IPS DF 4.7 (cell line): Measurements from ENCODE around the gene PAM16.

Experiments
- DNase-seq: peaks from one replicate; pipeline ENCODE4 v3.0.0-alpha.2; 2013; ENCODE audit warnings: low spot score; ENCODE audit errors: extremely low read depth

The PAM16 gene

DNA sequence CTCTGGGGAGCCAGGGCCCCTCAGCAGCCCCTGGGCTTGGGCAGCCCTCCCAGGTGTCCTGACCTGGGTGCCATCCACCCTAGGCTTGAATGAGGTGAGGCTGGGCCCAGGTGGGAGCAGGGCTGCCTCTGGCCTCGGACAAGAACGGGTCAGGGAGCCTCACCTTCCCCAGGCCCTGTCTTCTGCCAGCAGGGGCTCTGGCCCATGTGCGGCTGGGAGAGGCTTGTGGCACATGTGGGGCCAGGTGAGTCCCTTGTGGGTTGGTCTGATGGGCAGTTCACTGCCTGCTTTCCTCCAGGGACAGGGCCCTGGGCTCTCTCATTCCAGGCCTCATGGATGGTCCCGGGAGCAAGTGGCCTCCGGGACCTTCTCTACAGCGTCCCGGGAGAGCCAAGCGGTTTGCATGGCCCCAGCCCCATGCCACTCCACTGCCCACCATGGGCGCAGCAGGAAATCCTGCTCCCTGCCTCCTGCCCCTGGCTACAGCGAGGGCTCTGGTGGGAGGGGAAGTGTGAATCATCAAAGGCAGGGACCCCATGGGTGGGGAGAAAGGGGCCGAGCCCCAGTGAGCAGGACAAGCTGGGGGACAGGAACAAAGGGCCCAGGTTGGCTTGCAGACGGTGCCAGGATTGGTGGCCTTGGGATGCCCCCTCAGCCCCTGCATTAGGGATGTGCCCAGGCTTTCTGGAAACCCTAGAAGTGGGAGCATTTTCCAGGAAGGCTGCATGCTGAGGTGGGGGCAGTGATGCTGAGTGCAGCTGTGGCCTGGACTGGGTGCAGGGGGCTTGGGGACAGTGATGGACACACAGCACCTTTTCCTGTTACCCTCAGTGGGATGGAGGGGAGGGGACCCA lies 32.7 kb upstream of the PAM16 start:
- DNase-seq, result no peak

DNA sequence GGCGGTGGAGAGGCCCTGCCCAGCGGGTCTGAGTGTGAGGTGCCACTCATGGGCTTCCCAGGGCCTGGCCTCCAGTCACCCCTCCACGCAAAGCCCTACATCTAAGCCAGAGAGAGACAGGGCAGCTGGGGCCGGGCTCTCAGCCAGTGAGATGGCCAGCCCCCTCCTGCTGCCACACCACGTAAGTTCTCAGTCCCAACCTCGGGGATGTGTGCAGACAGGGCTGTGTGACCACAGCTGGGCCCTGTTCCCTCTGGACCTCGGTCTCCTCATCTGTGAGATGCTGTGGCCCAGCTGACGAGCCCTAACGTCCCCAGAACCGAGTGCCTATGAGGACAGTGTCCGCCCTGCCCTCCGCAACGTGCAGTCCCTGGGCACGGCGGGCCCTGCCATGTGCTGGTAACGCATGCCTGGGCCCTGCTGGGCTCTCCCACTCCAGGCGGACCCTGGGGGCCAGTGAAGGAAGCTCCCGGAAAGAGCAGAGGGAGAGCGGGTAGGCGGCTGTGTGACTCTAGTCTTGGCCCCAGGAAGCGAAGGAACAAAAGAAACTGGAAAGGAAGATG lies 31.8 kb upstream of the PAM16 start:
- DNase-seq, result no peak

DNA sequence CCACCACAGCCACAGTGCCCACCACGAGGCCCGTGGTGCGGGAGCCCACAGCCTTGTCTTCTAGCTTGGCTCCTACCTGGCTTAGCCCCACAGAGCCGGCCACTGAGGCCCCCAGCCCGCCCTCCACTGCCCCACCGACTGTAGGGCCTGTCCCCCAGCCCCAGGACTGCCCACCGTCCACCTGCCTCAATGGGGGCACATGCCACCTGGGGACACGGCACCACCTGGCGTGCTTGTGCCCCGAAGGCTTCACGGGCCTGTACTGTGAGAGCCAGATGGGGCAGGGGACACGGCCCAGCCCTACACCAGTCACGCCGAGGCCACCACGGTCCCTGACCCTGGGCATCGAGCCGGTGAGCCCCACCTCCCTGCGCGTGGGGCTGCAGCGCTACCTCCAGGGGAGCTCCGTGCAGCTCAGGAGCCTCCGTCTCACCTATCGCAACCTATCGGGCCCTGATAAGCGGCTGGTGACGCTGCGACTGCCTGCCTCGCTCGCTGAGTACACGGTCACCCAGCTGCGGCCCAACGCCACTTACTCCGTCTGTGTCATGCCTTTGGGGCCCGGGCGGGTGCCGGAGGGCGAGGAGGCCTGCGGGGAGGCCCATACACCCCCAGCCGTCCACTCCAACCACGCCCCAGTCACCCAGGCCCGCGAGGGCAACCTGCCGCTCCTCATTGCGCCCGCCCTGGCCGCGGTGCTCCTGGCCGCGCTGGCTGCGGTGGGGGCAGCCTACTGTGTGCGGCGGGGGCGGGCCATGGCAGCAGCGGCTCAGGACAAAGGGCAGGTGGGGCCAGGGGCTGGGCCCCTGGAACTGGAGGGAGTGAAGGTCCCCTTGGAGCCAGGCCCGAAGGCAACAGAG lies 31.0 kb upstream of the PAM16 start:
- no peak for DNase-seq

DNA sequence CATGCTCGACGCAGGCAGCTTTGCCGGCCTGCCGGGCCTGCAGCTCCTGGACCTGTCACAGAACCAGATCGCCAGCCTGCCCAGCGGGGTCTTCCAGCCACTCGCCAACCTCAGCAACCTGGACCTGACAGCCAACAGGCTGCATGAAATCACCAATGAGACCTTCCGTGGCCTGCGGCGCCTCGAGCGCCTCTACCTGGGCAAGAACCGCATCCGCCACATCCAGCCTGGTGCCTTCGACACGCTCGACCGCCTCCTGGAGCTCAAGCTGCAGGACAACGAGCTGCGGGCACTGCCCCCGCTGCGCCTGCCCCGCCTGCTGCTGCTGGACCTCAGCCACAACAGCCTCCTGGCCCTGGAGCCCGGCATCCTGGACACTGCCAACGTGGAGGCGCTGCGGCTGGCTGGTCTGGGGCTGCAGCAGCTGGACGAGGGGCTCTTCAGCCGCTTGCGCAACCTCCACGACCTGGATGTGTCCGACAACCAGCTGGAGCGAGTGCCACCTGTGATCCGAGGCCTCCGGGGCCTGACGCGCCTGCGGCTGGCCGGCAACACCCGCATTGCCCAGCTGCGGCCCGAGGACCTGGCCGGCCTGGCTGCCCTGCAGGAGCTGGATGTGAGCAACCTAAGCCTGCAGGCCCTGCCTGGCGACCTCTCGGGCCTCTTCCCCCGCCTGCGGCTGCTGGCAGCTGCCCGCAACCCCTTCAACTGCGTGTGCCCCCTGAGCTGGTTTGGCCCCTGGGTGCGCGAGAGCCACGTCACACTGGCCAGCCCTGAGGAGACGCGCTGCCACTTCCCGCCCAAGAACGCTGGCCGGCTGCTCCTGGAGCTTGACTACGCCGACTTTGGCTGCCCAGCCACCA lies 30.2 kb upstream of the PAM16 start:
- DNase-seq, result no peak

DNA sequence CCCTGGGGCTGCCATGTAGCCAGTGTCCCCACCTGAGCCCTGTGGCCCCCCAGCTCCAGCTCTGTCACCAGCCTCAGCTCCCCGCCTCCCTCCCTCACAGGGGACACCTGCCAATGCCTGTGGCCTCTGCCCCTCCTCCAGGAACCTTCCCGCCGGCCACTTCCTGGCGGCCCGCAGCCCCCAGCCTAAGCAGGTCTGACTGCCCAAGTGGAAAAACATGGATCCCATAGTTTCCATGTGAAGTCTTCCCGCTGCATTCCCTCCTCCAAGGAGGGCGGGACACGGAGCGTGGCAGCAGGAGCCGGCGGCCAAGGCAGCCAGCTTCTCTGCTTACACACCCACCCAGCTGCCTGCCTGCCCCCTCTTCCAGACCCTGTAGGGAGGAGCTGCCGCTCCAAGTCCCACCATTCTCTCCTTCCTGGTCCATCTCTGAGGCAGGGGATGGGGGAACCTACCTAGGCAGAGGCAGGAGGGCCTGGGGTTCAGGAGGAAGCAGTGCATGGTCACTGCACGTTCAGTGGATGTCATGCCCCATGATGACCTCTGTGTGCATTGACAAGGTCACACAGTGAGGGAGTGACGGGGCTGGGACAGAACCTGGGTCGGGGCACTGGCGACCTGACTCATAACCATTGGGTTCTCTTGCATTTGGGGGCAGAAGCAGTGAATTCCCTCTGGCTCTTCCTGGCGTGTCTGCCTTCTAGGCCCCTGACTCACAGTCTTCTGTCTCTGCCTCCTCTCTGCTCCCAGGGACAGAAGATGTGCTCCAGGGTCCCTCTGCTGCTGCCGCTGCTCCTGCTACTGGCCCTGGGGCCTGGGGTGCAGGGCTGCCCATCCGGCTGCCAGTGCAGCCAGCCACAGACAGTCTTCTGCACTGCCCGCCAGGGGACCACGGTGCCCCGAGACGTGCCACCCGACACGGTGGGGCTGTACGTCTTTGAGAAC lies 29.3 kb upstream of the PAM16 start:
- no peak for DNase-seq

DNA sequence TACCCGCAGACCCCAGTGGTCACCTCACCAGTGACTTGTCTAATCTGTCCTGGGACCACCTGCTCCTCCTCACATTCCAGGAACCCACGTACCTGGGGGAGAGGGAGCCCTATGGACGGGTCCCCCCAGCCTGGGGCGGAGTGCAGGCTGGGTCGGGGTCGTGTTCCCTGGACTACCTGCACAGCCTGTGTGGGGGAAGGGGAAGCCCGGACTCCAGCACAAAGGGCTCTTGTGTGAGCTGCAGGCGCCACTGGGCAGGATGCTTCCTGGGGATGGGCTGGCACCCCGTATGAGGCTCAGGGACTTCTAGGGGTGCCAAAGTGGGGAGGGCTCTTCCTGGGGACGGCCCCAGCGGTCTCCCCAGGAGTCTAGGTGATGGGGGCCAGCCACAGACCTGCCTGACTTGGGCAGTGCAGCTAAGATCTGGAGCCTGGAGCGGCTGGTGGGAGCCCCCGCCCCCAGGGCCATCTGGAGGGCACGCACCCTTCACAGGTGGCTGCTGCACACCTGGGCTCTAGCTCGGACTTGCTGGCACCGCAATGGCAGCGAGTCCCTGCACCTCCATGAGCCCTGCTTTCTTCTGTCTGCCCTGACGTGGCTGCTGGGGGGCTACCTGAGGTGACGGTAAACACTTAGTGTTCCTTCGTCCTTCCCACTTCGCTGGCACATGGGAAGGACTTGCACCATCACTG lies 28.0 kb upstream of the PAM16 start:
- DNase-seq, result no peak

DNA sequence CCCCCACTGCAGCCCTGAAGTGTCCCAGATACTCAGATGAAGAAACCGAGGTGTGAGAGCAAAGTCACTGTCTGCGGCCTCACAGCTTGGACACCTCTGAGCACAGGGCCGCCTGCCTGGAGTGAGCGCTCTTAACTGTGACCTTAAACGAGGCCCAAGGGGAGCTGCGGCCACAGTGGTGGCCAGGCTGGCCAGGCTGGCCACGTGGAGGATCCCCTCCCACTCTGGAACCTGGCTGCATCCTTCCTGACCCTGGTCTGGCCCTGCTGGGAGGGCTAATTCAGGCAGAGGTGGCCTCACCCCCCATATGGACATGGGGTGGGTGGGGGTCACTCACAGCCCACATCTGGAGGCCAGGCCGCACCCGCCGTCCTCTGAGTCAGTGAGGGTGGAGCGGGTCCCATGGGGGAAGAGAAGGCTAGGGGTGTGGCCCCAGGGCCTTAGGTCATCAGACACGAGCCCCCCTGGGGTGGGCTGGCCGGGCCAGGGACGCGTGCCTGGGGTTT lies 27.1 kb upstream of the PAM16 start:
- no peak for DNase-seq

DNA sequence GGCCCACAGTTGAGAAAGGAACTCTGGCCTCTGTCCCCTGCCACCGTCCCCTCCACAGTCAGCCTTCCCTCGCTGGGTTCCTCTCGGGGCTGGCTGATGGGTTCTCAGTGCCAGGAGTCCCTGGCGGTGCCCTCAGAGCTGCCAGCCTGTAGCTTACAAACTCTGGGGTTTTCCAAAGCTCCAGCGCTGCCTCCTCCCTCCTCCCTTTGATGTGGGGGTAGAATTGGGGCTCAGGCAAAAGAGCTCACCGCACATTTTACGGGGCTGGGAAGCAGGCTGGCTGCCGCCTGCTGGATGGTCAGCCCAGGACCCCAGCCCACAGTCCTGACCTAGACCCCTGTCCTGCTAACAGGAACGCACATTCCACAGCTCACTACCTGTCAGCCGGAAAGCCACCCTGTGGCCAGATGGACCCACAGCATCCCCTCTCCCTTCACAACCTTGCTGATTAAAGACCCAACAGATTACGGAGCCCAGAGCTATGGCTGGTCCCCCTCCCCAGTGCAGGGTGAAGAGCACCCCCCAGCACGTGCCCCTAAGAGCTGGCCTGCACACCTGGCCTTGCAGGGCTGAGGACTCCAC lies 26.5 kb upstream of the PAM16 start:
- DNase-seq, result no peak

DNA sequence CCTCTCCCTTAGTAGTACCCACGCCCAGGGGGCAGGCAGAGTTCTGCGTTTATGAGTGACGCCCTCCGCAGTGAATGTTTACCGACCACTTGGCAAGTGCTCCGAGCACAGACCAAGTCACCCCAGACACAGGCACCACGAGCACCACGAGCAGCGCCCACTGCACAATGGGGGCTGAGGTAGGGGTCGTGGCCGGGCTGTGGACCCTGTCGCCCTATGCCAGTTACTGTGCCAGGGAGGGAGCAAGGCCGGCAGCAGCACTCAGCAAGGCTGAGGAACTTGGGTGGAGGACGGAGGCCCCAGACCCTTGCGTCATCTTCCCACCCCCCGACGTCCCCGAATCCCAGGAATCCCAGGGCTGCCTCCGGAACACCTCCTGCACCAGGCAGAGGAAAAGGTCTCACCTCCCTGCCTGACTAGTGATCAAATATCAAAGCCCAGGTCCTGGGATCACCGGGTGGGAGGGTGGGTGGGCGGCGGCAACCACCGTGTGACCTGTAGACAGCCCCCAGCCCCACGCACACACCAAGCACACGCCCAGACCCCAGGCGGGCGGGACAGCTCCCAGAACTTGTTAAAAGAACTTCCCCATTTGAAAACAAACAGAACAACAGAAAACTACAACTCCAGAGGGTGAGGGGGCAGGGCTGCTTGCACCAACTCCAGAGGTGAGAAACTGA lies 25.9 kb upstream of the PAM16 start:
- DNase-seq, result no peak

DNA sequence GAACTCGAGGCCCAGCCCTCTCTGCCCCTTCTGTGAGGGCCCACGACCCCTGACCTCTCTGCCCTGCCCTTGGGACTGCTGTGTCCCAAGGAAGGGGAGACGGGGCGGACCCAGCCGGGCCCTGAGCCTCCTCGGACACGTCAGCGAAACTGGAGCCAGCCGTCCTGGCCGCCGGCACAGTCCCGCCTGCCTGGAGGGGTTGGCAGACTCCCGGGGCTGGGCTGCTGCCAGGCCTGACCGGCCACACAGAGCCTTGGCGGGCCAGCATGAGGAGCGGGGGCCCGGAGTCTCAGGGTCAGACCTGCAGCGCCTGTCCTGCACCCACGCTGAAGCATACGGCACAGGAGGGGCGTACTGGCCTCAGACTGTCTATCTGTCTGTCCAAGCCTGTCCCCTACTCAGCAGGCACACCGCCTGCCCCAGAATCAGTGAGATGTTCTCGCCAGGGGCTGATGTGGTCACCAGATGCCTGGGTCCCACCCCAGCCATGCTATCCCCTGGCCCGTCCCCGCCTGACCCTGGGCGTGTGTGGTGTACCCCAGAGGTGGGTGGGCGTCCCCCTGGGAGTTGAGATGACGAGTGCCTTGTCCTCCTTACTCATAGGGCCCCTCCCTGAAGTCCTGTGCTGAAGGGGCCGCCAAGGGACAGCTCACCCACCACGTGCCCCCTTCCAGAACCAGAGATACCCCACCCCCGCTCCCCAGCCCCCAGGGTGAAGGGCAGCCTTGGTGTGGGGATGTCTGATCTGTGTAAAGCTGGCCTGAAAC lies 25.2 kb upstream of the PAM16 start:
- no peak for DNase-seq

DNA sequence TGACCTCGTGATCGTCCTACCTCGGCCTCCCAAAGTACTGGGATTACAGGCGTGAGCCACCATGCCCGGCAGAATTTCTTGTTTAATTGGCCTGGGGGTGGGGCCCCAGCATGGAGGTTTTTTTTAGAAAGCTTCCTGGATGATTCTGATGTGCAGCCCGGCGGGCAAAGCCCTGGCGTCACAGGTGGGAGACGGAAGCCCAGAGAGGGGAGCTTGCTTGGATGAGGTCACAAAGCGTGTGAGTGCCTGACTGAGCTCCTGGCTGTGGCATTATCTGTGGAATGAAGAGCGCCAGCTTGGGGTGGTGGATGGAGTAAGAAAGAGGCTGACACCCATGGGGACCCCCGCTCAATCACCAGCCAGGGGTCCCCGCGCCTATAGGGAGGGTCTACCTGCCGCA lies 24.6 kb upstream of the PAM16 start:
- no peak for DNase-seq

DNA sequence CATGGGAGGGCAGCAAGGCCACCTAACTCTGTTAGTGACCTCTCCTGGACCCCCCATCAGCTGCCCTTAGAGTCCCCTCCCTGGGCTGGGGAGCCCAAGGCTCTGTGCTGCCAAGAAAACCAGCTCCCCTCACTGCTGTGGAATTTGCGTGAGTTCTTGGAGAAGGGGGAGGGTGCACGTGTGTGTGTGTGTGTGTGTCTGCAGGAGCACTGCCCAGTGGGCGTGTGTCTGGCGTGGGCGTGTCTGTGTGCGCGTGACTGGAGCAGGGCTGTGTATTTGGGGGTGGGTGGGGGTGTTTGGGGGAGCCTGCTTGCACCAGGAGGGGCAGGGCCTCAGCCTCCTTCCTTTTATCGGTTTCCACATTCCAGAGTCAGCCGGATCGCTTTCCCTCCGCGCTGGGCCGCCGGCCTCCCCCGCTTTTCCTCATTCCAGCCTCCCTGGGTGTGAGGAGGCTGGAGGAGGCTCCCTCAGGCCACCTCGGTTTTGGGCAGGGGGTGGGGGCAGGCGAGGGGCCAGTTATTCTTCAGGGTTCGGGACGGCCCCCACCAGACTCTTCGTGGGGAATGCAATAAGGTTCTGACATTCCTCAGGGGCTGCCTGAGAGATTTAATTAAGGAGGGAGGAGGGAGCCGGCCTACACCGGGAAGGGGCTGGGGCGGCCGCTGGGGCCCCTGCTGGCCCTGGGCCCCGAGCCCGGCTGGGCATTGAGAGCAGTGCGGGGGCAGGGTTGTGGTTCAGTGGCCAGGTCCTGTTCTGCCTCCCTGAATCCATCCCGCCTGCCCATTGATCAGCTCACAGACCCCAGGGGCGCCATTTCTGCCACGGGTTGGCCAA lies 23.0 kb upstream of the PAM16 start:
- no peak for DNase-seq

DNA sequence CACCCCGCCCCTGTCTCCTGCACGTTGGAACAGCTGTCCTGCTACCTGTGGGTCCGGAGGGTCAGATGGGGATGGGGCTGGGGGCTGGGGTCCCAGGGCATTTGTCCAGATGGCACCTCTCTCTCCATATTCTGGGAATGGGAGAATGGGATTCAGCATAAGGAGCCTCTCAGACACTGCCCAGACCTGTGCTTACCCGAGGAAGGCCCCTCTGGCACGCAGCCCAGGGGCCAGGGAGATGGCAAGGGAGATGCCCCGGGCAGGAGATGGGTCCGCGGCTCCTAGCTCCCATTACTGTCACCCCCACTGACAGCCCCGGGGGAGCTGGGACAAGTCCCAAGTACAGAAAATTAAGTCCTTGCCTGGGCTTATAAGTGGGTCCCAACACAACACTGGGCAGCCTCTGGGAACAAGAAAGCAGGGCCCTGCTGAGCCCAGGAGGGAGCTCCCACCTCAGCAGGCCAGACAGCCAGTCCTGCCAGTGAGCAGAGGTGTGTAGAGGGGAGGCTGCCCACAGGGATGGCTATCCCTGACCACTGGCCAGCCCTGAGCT lies 22.3 kb upstream of the PAM16 start:
- no peak for DNase-seq

DNA sequence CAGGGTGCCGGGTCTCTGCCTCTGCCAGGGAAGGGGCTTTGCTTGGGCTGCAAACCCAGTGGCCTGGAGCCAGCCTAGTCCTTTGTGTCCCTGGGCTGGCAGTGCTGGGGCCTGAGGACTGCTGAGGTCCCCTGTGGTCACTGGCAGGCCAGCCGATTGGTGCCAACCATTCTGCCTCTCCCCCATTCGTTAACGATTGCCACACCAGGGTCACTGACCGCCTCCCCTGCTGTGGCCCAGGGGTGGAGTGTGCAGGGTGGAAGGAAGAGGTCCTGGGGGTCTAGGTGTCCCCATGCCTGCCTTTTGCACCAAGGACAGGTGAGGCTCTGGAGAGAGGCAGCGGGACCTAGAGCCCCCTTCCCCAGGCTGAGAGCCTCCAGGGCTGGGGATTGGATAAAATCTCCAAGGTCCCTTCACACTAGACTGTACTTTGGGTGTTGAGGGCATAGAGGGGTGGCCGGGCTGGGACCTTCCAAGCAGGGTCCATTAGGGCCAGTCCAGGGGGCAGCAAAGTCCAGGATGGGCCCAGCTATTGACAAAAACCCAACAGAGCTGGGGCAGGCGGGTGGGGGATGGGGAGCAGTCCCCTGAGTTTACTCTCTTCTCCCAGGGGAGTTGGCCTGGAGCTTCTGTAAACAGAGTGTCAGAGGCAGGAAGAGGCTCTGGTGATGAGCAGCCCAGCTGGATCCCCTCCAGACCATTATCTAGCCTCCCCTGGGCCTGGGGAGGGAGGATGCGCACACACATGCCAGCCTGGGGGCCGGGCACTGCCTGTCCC lies 21.6 kb upstream of the PAM16 start:
- DNase-seq, result no peak

DNA sequence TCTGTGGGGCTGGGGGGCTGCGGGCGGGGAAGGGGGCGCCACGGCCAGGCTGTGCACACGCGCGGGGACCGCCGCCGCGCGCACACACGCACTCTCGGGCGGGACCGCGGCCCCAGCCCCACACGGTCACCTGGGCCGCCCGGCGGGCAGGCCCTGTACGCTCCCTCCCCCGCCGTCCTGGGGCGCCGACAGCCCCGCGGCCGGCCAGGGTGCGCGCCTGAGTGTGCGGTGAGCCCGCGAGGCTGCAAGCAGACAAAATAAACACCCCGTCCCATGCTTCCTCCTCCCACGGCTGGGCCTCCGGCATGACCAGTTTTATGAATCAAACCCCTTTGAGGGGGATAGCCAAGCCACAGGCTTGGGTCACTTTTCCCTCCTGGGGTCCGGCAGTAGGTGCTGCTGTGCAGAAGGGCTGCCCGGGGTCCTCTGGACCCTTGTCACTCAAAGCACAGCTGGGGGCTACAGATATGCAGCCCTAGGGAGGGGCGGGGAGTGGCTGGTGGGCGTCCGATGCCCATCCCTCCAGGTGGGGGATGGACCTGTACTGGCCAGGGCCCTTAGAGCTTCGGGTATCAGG lies 21.0 kb upstream of the PAM16 start:
- no peak for DNase-seq
